Stimulated activated naive CD8-positive, alpha-beta T cell treated with anti-CD3 and anti-CD28 coated beads, Interleukin-15, Interleukin-2, amounts not matched to agents 100 ng/mL and 50 ng/mL, for 24 hours (primary cell): ENCODE results near the gene KIF20B.

Experiments used
- H3K27ac Mint-ChIP-seq: one replicate; pipeline ENCODE4 v1.8.0; 2021; ENCODE audit warnings: mild to moderate bottlenecking, mixed read lengths
- H3K27me3 Mint-ChIP-seq: one replicate; pipeline ENCODE4 v1.8.0; 2021; ENCODE audit warnings: mixed read lengths
- H3K36me3 Mint-ChIP-seq: one replicate; pipeline ENCODE4 v1.8.0; 2021; ENCODE audit warnings: low read depth, mixed read lengths
- H3K4me1 Mint-ChIP-seq: one replicate; pipeline ENCODE4 v1.8.0; 2021; ENCODE audit warnings: low read depth, mixed read lengths
- H3K4me3 Mint-ChIP-seq: one replicate; pipeline ENCODE4 v1.8.0; 2021; ENCODE audit warnings: mild to moderate bottlenecking, mixed read lengths
- H3K9me3 Mint-ChIP-seq: one replicate; pipeline ENCODE4 v1.8.0; 2021; ENCODE audit warnings: mixed read lengths

KIF20B gene

GRCh38 chr10:89701242-89702120, at the start of gene KIF20B:
Gene KIF20B, plus strand, starts transcription at chr10:89701590. Its CDS starts 3,705 bp downstream, at chr10:89705295.
- Mint-ChIP-seq H3K27ac (peak within 1 kb of the TSS; percentile 95), H3K27me3 (no peaks in the 10 kb centered on the region), H3K36me3 (peaks cover 24% of the 10 kb centered on the region), H3K4me1 (peaks cover 51% of the 10 kb centered on the region), H3K4me3 (peak within 1 kb of the TSS; percentile 94), H3K9me3 (no peaks in the 10 kb centered on the region)

- H3K36me3 Mint-ChIP-seq: no peaks in the 10 kb centered on the region
- peaks cover 20% of the 10 kb centered on the region for H3K27me3 Mint-ChIP-seq
These were observed 49.3 kb upstream of the KIF20B start for GRCh38 chr10:89651916-89652573.

GRCh38 chr10:89652806-89653370, 48.5 kb upstream of the KIF20B start:
- H3K4me3 Mint-ChIP-seq: no peak overlapping the region
- no peaks in the 10 kb centered on the region for H3K4me1 Mint-ChIP-seq
- peaks cover 15% of the 10 kb centered on the region for H3K27me3 Mint-ChIP-seq
- H3K27ac Mint-ChIP-seq: no peak overlapping the region
- H3K36me3 Mint-ChIP-seq: no peaks in the 10 kb centered on the region
- H3K9me3 Mint-ChIP-seq: peaks cover 5% of the 10 kb centered on the region

More at GRCh38 chr10:89651916-89652573, 49.3 kb upstream of the KIF20B start:
- Mint-ChIP-seq H3K4me1 (no peaks in the 10 kb centered on the region), H3K27ac (no peak overlapping the region), H3K4me3 (no peak overlapping the region), H3K9me3 (peaks cover 5% of the 10 kb centered on the region)

DNA sequence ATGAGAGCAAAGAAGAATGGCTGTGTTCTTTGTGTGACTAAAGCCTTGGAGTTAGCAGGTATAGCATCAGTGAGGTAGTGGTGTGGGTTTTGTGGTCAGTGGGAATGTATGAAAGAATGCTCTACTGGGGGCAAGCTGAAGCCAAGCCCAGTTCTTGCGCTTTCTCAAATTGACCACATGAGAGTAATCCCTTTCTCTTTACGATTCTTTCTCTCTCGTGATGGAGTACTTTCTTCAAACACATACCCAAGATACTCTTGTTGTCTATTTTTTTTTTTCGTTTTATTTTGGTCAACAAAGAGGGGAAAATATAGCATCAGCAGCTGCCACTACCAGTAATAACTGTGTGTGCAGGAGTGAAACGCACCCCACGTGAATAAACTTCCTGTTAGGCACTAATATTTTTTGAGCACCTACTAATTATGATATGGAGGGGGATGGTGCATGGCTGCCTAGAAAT, 48.0 kb upstream of the KIF20B start:
- Mint-ChIP-seq H3K4me3 (no peak overlapping the region), H3K4me1 (no peaks in the 10 kb centered on the region), H3K27me3 (peaks cover 10% of the 10 kb centered on the region), H3K27ac (no peak overlapping the region), H3K9me3 (peaks cover 5% of the 10 kb centered on the region), H3K36me3 (no peaks in the 10 kb centered on the region)

- H3K4me1 Mint-ChIP-seq: no peaks in the 10 kb centered on the region
- H3K27me3 Mint-ChIP-seq: no peaks in the 10 kb centered on the region
- no peaks in the 10 kb centered on the region for H3K36me3 Mint-ChIP-seq
- H3K4me3 Mint-ChIP-seq: no peak overlapping the region
- peaks cover 5% of the 10 kb centered on the region for H3K9me3 Mint-ChIP-seq
- no peak overlapping the region for H3K27ac Mint-ChIP-seq
These were observed 45.7 kb upstream of the KIF20B start for GRCh38 chr10:89655722-89656121.

DNA sequence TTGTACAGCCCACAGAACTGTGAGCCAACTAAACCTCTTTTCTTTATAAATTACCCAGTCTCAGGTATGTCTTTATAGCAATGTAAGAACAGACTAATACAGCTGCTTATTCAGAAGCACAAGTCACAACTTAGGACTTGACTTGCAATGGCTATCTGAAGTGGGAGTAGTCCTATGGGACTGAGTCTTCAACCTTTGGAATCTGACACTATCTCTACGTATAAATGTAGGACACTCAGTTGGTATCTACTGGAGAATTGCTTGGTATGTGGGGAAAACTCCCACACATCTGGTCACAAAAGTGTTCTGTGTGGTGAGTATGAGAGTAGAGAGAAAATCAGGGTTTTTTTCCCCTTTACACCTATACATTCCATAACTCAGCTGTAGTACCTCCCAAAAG, 44.1 kb upstream of the KIF20B start:
- no peak overlapping the region for H3K27ac Mint-ChIP-seq
- no peaks in the 10 kb centered on the region for H3K27me3 Mint-ChIP-seq
- no peak overlapping the region for H3K4me3 Mint-ChIP-seq
- no peaks in the 10 kb centered on the region for H3K4me1 Mint-ChIP-seq
- no peaks in the 10 kb centered on the region for H3K36me3 Mint-ChIP-seq
- H3K9me3 Mint-ChIP-seq: peaks cover 5% of the 10 kb centered on the region

DNA sequence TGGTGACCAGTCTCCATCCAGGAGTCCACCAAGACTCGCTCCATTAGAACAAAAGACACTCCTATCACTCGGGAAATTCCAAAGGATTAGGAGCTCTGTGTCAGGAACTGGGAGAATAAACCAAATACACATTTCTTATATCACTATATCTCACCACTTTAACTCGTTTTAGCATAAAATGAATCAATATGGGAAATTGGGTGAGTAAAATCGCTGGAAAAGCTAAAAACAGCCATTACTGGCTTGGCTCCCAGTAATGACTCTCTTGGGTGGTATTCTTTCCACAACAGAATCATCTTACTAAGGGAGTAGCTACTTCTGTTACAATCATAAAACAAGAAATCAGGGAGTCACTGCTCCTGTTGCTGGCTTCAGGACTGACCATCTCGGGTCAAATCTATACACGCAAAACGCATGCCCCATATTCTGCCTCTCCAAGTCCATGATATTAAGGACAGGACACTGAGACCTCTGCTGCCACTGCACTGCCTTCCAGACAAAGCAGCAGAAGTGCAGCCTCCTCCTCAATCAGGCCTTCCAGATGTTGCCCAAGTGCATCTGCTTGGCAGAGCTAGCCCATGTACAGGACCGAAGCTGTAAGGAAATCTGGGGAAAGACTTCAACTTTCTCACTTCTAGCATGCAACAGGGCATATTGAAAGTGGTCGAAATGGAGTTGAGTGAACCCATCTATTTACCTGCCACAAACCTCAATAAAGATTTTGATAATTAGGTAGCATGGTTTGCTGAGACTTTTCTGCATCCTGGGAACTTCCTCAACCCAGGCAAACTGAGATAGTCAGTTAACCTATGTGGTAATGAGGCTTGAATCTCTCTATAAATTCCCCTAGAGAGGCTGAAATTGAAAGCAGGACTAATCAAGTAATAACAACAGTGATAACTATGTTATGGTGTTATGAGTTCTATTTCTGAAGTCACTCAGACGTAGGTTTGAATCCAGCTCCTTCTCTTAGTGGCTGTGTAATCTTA, 42.0 kb upstream of the KIF20B start:
- H3K27ac Mint-ChIP-seq: no peak overlapping the region
- no peaks in the 10 kb centered on the region for H3K36me3 Mint-ChIP-seq
- H3K4me3 Mint-ChIP-seq: no peak overlapping the region
- H3K27me3 Mint-ChIP-seq: no peaks in the 10 kb centered on the region
- peaks cover 5% of the 10 kb centered on the region for H3K9me3 Mint-ChIP-seq
- H3K4me1 Mint-ChIP-seq: no peaks in the 10 kb centered on the region

- H3K36me3 Mint-ChIP-seq: no peaks in the 10 kb centered on the region
- H3K27me3 Mint-ChIP-seq: no peaks in the 10 kb centered on the region
- H3K4me1 Mint-ChIP-seq: no peaks in the 10 kb centered on the region
- H3K27ac Mint-ChIP-seq: no peak overlapping the region
- H3K4me3 Mint-ChIP-seq: no peak overlapping the region
- no peaks in the 10 kb centered on the region for H3K9me3 Mint-ChIP-seq
These were observed 38.8 kb upstream of the KIF20B start for GRCh38 chr10:89662596-89662995.

DNA sequence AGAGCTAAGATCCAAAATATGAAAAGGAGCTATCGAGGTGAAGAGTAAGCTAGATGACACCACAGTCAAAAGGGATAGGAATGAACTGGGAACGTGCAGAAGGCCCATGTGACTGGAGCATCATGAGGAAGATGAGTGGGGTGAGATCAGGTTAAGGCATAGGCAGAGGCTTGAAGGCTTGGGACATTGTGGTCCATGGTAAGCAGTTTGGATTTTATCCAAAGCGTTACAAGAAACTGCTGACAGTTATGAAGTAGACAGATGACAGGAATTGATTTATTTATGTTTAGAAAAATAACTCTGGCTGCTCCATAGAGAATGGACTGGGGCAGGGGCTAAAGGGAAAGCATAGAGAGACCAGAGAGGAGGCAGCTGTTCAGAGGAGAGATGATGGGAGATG, 38.2 kb upstream of the KIF20B start:
- H3K27ac Mint-ChIP-seq: no peak overlapping the region
- no peaks in the 10 kb centered on the region for H3K4me1 Mint-ChIP-seq
- H3K9me3 Mint-ChIP-seq: no peaks in the 10 kb centered on the region
- H3K27me3 Mint-ChIP-seq: no peaks in the 10 kb centered on the region
- no peaks in the 10 kb centered on the region for H3K36me3 Mint-ChIP-seq
- H3K4me3 Mint-ChIP-seq: no peak overlapping the region

- Mint-ChIP-seq H3K36me3 (no peaks in the 10 kb centered on the region), H3K27me3 (no peaks in the 10 kb centered on the region), H3K27ac (no peak overlapping the region), H3K4me3 (no peak overlapping the region), H3K4me1 (no peaks in the 10 kb centered on the region), H3K9me3 (no peaks in the 10 kb centered on the region)
These were observed 37.2 kb upstream of the KIF20B start for GRCh38 chr10:89664203-89664602.

DNA sequence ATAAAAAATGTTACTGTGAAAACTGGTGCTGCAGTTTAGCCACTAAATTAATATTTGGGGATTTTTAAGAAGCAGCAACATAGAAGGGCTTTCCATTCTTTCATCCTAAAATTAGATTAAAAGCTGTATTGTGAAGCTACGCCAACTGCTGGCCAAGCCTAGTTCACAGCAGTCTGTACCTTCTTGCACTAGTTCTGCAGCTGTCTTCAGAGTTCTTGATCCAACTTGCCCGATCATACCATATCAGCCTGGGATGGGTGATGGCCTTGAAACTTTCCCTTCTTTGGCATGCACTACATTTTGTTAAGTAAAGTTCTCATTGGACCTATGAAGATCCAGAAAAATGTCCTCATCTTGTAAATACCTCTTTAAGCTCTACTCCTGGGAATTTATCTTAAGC, 36.1 kb upstream of the KIF20B start:
- H3K4me1 Mint-ChIP-seq: no peaks in the 10 kb centered on the region
- H3K27me3 Mint-ChIP-seq: peaks cover 1% of the 10 kb centered on the region
- no peaks in the 10 kb centered on the region for H3K9me3 Mint-ChIP-seq
- H3K4me3 Mint-ChIP-seq: no peak overlapping the region
- no peaks in the 10 kb centered on the region for H3K36me3 Mint-ChIP-seq
- H3K27ac Mint-ChIP-seq: no peak overlapping the region

- no peaks in the 10 kb centered on the region for H3K4me1 Mint-ChIP-seq
- H3K9me3 Mint-ChIP-seq: no peaks in the 10 kb centered on the region
- H3K36me3 Mint-ChIP-seq: no peaks in the 10 kb centered on the region
- H3K4me3 Mint-ChIP-seq: no peak overlapping the region
- H3K27ac Mint-ChIP-seq: no peak overlapping the region
- peaks cover 10% of the 10 kb centered on the region for H3K27me3 Mint-ChIP-seq
These were observed 35.3 kb upstream of the KIF20B start for GRCh38 chr10:89666138-89666537.

DNA sequence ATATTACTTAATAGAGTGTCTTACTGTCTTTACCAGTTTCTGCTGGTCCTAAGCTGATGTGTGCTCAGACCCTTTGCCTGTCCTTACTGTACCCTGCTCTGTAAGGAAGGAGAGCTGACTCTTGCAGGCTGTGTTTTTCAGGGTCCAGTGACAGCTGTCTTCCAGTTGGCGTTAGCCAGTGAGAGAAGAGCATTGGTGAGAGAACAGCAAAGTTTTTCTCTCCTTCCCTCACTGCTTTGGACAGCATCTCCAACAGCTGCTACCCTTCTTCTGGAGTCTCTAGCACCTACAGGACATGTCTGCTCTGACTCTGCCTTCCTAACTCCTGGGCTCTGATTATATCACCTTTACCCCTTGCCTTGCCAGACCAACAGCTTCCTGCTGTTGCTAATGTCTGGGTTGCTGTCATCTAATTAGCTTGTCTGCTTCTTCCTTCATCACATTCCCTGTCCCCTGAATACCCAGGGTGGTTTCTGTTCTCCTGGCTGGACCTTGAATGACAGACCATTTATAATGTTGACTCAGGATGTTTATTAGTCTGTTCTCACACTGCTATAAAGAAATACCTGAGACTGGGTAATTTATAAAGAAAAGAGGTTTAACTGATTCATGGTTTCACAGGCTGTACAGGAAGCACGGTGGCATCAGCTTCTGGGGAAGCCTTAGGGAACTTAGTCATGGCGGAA, 32.9 kb upstream of the KIF20B start:
- no peaks in the 10 kb centered on the region for H3K36me3 Mint-ChIP-seq
- no peaks in the 10 kb centered on the region for H3K9me3 Mint-ChIP-seq
- no peak overlapping the region for H3K4me3 Mint-ChIP-seq
- peaks cover 11% of the 10 kb centered on the region for H3K27me3 Mint-ChIP-seq
- no peaks in the 10 kb centered on the region for H3K4me1 Mint-ChIP-seq
- H3K27ac Mint-ChIP-seq: no peak overlapping the region

- Mint-ChIP-seq H3K36me3 (no peaks in the 10 kb centered on the region), H3K27me3 (peaks cover 11% of the 10 kb centered on the region), H3K4me3 (no peak overlapping the region), H3K27ac (no peak overlapping the region), H3K4me1 (no peaks in the 10 kb centered on the region), H3K9me3 (no peaks in the 10 kb centered on the region)
These were observed 31.4 kb upstream of the KIF20B start for GRCh38 chr10:89669985-89670384.
